Caco-2 (cell line): ENCODE measurements around the gene GFOD1. TPM values are rescaled to one million over a fixed set of nuclear protein-coding genes. Genes with fewer than 3 reads are reported as not detected.
"Not testable (repeated sequence)": the region's sequence is repeated elsewhere in the genome, so short reads cannot be mapped to it uniquely, and the experiment has no call there.

Experiments
- BruUV-seq: library from RNA; stranded (reverse); fragments of 400-500 nt; replicated peaks from 2 replicates; lab custom pipeline; 2021; lab: Mats Ljungman, UMichigan
- CTCF ChIA-PET: fragments of 300-600 bp; sonication (Branson Sonifier 250); formaldehyde crosslinking; loops from one replicate; lab custom pipeline; 2022; ENCODE audit warnings: antibody characterized with exemption; lab: Charles Lee
- POLR2A ChIA-PET: fragments of 300-600 bp; sonication (Branson Sonifier 250); formaldehyde crosslinking; loops from one replicate; lab custom pipeline; 2022; ENCODE audit warnings: antibody characterized with exemption; lab: Charles Lee
- DNase-seq, 2 experiments: peaks; one replicate each; pipeline versions ENCODE4 v3.0.0 to v3.0.0-alpha.2; 2020 to 2022
- H3K27me3 ChIP-seq: replicated peaks from 2 replicates; pipeline ENCODE4 v1.6.0; 2011; ENCODE audit warnings: low read length; ENCODE audit not compliant: control insufficient read depth, insufficient read depth
- H3K36me3 ChIP-seq: 2 replicates; pipeline ENCODE4 v1.5.1; 2011; ENCODE audit warnings: low read length; ENCODE audit not compliant: control insufficient read depth, insufficient read depth
- H3K4me1 ChIP-seq: fragments of 250-450 bp; sonication (Bioruptor Pico); 2 replicates; pipeline ENCODE4 v1.5.1; 2020; ENCODE audit warnings: mild to moderate bottlenecking
- H3K4me3 ChIP-seq: 2 replicates; pipeline ENCODE4 v1.5.1; 2011; ENCODE audit warnings: low read depth, mild to moderate bottlenecking, control low read depth, low read length
- H3K9me3 ChIP-seq: fragments of 250-450 bp; sonication (Bioruptor Pico); 2 replicates; pipeline ENCODE4 v1.5.1; 2020; ENCODE audit warnings: mild to moderate bottlenecking, moderate library complexity
- H3K27ac Mint-ChIP-seq: one replicate; pipeline ENCODE4 v1.8.0; 2022; ENCODE audit warnings: mixed read lengths; ENCODE audit not compliant: unreplicated experiment
- H3K27me3 Mint-ChIP-seq: one replicate; pipeline ENCODE4 v1.8.0; 2022; ENCODE audit warnings: mixed read lengths; ENCODE audit not compliant: insufficient read depth, unreplicated experiment
- H3K36me3 Mint-ChIP-seq: one replicate; pipeline ENCODE4 v1.8.0; 2022; ENCODE audit warnings: mild to moderate bottlenecking, mixed read lengths; ENCODE audit not compliant: insufficient read depth, unreplicated experiment
- H3K4me1 Mint-ChIP-seq: one replicate; pipeline ENCODE4 v1.8.0; 2022; ENCODE audit warnings: low read depth, mixed read lengths; ENCODE audit not compliant: unreplicated experiment
- H3K4me3 Mint-ChIP-seq: one replicate; pipeline ENCODE4 v1.8.0; 2022; ENCODE audit warnings: mild to moderate bottlenecking, moderate library complexity, mixed read lengths; ENCODE audit not compliant: unreplicated experiment
- H3K9me3 Mint-ChIP-seq: one replicate; pipeline ENCODE4 v1.8.0; 2022; ENCODE audit warnings: mixed read lengths; ENCODE audit not compliant: unreplicated experiment
- intact Hi-C: fragments of 100-400 bp; cut with micrococcal nuclease; formaldehyde crosslinking; loops from one replicate; pipeline ENCODE4 v1.10.0; 2022; ENCODE audit not compliant: unreplicated experiment
- total RNA-seq: library from RNA; stranded (reverse); gene quantifications from 2 replicates; pipeline ENCODE4 v1.2.3, GENCODE V29; 2022
- TF ChIP-seq, protein P1 (sequence below), 2 experiments: fragments of 200-600 bp in 1 of 2; IDR thresholded peaks; 1 replicate in 1 of 2; 2 replicates in 1 of 2; pipeline versions ENCODE4 v1.5.1 to v1.8.0; 2011 to 2022; ENCODE audit warnings: antibody characterized with exemption in 1 of 2, control low read depth in 1 of 2, inconsistent platforms in 1 of 2, low read depth in 1 of 2, low read length in 1 of 2, mild to moderate bottlenecking in 1 of 2, moderate library complexity in 1 of 2; ENCODE audit not compliant: insufficient read depth in 1 of 2, severe bottlenecking in 1 of 2, unreplicated experiment in 1 of 2

Gene GFOD1
- total RNA-seq, 1 experiment from 2014 or later: 0.84 TPM

DNA sequence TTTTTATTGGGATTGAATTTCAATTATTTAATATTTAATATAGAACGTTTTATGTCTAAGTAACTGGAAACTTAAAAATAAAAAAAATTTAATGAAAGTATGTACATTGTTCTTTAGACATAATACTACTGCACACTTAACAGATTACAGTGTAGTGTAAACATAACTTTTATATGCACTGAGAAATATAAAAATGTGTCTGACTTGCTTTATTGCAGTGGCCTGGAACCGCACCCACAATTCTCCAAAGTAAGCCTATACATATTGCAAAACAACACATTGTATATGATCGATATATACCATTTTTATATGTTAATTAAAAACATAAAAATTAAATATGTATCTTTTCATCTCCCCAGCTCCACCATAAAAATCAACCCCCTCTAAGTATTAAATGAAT is 42.8 kb downstream of the GFOD1 start:
- H3K27me3 Mint-ChIP-seq: no peaks in the 10 kb centered on the region
- POLR2A ChIA-PET: no interaction called here
- TF ChIP-seq, protein P1, sequence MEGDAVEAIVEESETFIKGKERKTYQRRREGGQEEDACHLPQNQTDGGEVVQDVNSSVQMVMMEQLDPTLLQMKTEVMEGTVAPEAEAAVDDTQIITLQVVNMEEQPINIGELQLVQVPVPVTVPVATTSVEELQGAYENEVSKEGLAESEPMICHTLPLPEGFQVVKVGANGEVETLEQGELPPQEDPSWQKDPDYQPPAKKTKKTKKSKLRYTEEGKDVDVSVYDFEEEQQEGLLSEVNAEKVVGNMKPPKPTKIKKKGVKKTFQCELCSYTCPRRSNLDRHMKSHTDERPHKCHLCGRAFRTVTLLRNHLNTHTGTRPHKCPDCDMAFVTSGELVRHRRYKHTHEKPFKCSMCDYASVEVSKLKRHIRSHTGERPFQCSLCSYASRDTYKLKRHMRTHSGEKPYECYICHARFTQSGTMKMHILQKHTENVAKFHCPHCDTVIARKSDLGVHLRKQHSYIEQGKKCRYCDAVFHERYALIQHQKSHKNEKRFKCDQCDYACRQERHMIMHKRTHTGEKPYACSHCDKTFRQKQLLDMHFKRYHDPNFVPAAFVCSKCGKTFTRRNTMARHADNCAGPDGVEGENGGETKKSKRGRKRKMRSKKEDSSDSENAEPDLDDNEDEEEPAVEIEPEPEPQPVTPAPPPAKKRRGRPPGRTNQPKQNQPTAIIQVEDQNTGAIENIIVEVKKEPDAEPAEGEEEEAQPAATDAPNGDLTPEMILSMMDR (IDR thresholded peaks at IDR 0.05; ENCODE audit: insufficient read depth in 1 of 2, low read depth in 1 of 2, low read length in 1 of 2, severe bottlenecking in 1 of 2, unreplicated experiment in 1 of 2): no peak

DNA sequence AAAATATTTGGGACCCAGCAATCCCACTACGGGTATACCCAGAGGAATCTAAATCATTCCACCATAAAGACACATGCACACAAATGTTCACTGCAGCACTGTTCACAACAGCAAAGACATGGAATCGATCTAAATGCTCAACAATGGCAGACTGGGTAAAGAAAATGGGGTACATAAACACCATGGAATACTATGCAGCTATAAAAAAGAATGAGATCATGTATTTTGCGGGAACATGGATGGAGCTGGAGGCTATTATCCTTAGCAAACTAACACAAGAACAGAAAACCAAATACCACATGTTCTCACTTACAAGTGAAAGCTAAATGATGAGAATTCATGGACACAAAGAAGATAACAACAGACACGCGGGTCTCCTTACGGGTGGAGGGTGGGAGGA is 43.4 kb downstream of the GFOD1 start:
- POLR2A ChIA-PET, H3K36me3 ChIP-seq, intact Hi-C loops, H3K27me3 ChIP-seq, DNase-seq, H3K9me3 ChIP-seq, BruUV-seq, H3K9me3 Mint-ChIP-seq, H3K4me3 ChIP-seq, H3K27me3 Mint-ChIP-seq, H3K4me1 ChIP-seq, H3K27ac Mint-ChIP-seq, H3K4me3 Mint-ChIP-seq, H3K4me1 Mint-ChIP-seq, CTCF ChIA-PET, H3K36me3 Mint-ChIP-seq: not testable (repeated sequence)

More for the DNA sequence above, 42.8 kb downstream of the GFOD1 start:
- no peaks in the 10 kb centered on the region for H3K9me3 Mint-ChIP-seq
- Histone ChIP-seq H3K4me3 (no peak overlapping the region), H3K36me3 (no peaks in the 10 kb centered on the region), H3K4me1 (no peaks in the 10 kb centered on the region), H3K9me3 (no peaks in the 10 kb centered on the region), H3K27me3 (no peaks in the 10 kb centered on the region)
- H3K27ac Mint-ChIP-seq: no peak overlapping the region
- no TSS peak for BruUV-seq
- DNase-seq: no peak
- H3K36me3 Mint-ChIP-seq: no peaks in the 10 kb centered on the region
- H3K4me1 Mint-ChIP-seq: no peaks in the 10 kb centered on the region
- no peak overlapping the region for H3K4me3 Mint-ChIP-seq
- CTCF ChIA-PET: no interaction called here
- intact Hi-C loops: no loop called here

DNA sequence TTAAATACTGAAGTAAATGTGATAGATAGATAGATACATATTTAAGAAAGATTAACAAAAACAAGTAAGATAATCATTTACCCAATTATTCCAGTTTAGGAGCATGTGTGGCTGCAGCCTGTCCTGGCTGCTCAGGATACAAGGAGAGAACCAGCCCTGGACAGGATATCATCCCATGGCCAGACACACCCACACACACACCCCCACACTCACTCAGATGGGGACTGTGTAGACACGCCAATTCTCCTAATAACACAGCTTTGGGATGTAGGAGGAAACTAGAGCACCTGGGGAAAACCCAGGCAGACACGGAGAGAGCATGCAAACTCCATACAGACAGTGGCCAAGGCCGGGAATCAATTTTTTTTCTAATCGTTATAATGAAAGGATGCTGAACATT is 45.6 kb downstream of the GFOD1 start:
- ChIA-PET CTCF (no interaction called here), POLR2A (no interaction called here)
- BruUV-seq: no TSS peak
- no peak overlapping the region for H3K4me3 ChIP-seq
- H3K4me3 Mint-ChIP-seq: no peak overlapping the region
- no peaks in the 10 kb centered on the region for H3K4me1 Mint-ChIP-seq
- TF ChIP-seq, protein P1 (IDR thresholded peaks at IDR 0.05; ENCODE audit: insufficient read depth in 1 of 2, low read depth in 1 of 2, low read length in 1 of 2, severe bottlenecking in 1 of 2, unreplicated experiment in 1 of 2): no peak
- H3K9me3 Mint-ChIP-seq: no peaks in the 10 kb centered on the region
- H3K36me3 ChIP-seq: no peaks in the 10 kb centered on the region
- no peaks in the 10 kb centered on the region for H3K27me3 ChIP-seq
- H3K27ac Mint-ChIP-seq: no peak overlapping the region
- H3K36me3 Mint-ChIP-seq: no peaks in the 10 kb centered on the region
- peaks cover 4% of the 10 kb centered on the region for H3K27me3 Mint-ChIP-seq
- intact Hi-C loops: no loop called here
- DNase-seq: no peak
- no peaks in the 10 kb centered on the region for H3K4me1 ChIP-seq
- no peaks in the 10 kb centered on the region for H3K9me3 ChIP-seq

DNA sequence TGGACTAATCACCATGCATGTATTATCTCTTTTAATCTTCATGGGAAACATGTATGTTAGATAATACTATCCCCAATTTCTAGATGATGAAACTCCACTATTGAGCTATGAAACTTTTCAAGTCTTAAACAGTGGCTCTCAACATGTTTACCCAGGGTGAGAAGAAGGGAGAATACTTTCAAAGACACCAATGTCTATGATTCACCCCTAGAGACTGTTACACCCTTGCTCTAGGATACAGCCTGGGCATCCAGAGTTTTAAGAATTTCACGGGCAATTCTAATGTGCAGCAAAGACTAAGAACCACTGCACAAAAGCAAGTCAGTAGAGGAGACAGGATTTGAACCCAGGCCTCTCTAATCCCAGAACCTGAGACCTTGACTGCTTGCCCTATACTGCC is 47.8 kb downstream of the GFOD1 start:
- H3K27me3 ChIP-seq: no peaks in the 10 kb centered on the region
- H3K9me3 Mint-ChIP-seq: no peaks in the 10 kb centered on the region
- H3K4me3 Mint-ChIP-seq: no peak overlapping the region
- H3K27ac Mint-ChIP-seq: no peak overlapping the region
- ChIA-PET POLR2A (no interaction called here), CTCF (no interaction called here)
- no peaks in the 10 kb centered on the region for H3K36me3 ChIP-seq
- BruUV-seq: no TSS peak
- no peak overlapping the region for H3K4me3 ChIP-seq
- no peaks in the 10 kb centered on the region for H3K9me3 ChIP-seq
- no peak for DNase-seq
- intact Hi-C loops: no loop called here
- TF ChIP-seq, protein P1 (IDR thresholded peaks at IDR 0.05; ENCODE audit: insufficient read depth in 1 of 2, low read depth in 1 of 2, low read length in 1 of 2, severe bottlenecking in 1 of 2, unreplicated experiment in 1 of 2): no peak
- H3K4me1 Mint-ChIP-seq: no peaks in the 10 kb centered on the region
- peaks cover 4% of the 10 kb centered on the region for H3K27me3 Mint-ChIP-seq
- no peaks in the 10 kb centered on the region for H3K4me1 ChIP-seq
- no peaks in the 10 kb centered on the region for H3K36me3 Mint-ChIP-seq
